K562 (cell line): ENCODE measurements around the gene RBSN. TPM values are rescaled to one million over a fixed set of nuclear protein-coding genes. Genes with fewer than 3 reads are reported as not detected.

Experiments
- BRF2 ChIP-seq: IDR thresholded peaks from 3 replicates; pipeline ENCODE4 v1.6.1; 2011; ENCODE audit warnings: borderline replicate concordance, mild to moderate bottlenecking; ENCODE audit not compliant: insufficient read length, insufficient read depth
- CBX1 ChIP-seq: sonication (generic); IDR thresholded peaks from 2 replicates; pipeline ENCODE4 v1.6.1; 2016; ENCODE audit warnings: antibody characterized with exemption, low read depth, mild to moderate bottlenecking
- CHAMP1 ChIP-seq: fragments of 450-650 bp; IDR thresholded peaks from 2 replicates; pipeline ENCODE4 v1.6.1; 2016; ENCODE audit warnings: mild to moderate bottlenecking
- SIX5 ChIP-seq, 2 experiments: IDR thresholded peaks; 2 replicates each; pipeline ENCODE4 v1.6.1; 2011; ENCODE audit warnings: low read length in 2 of 2, borderline replicate concordance in 1 of 2, low read depth in 1 of 2, mild to moderate bottlenecking in 1 of 2, moderate library complexity in 1 of 2; ENCODE audit not compliant: insufficient read depth in 1 of 2
- STAT6 ChIP-seq: sonication (generic); formaldehyde crosslinking; IDR thresholded peaks from 2 replicates; pipeline ENCODE4 v1.8.1; 2023; ENCODE audit warnings: mild to moderate bottlenecking, missing genetic modification reagents
- ZBTB40 ChIP-seq, 2 experiments: fragments of 450-650 bp in 1 of 2; sonication (generic) in 1 of 2; formaldehyde crosslinking in 1 of 2; IDR thresholded peaks; 2 replicates each; pipeline versions ENCODE4 v1.7.1 to v1.9.0; 2016 to 2022; ENCODE audit warnings: inconsistent platforms in 1 of 2, mild to moderate bottlenecking in 1 of 2, missing genetic modification reagents in 1 of 2
- ZNF239 ChIP-seq: fragments of 250-450 bp; sonication (Bioruptor Pico); IDR thresholded peaks from 2 replicates; pipeline ENCODE4 v1.4.0; 2020; ENCODE audit warnings: mild to moderate bottlenecking
- ZNF274 ChIP-seq: IDR thresholded peaks from 2 replicates; pipeline ENCODE4 v1.6.1; 2011; ENCODE audit warnings: low read depth, mild to moderate bottlenecking, low read length, moderate library complexity, borderline replicate concordance
- ZNF324 ChIP-seq: fragments of 250-450 bp; sonication (Bioruptor Pico); IDR thresholded peaks from 2 replicates; pipeline ENCODE4 v1.4.0; 2020; ENCODE audit warnings: mild to moderate bottlenecking
- polyA plus RNA-seq, 8 experiments: library from polyadenylated mRNA; depleted of rRNA in 4 of 8; stranded (reverse) in 5 of 8; unstranded in 3 of 8; fragments of >200 nt; fragmentation: Nextera tagmentation in 2 of 8; fragmentation: Illumina TruSeq in 1 of 8; extraction: Ambion mirVana in 2 of 8; extraction: Trizol in 1 of 8; gene quantifications; 2 replicates each; pipeline versions ENCODE4 v1.2.1 to v1.2.3, GENCODE V29; 2011 to 2014; ENCODE audit warnings: inconsistent platforms in 1 of 8, missing spikeins in 1 of 8
- total RNA-seq, 7 experiments: library from RNA; depleted of rRNA in 6 of 7; stranded (reverse); fragments of >200 nt in 6 of 7; fragmentation: Illumina TruSeq in 2 of 7; extraction: Trizol in 2 of 7; gene quantifications; 2 replicates each; pipeline versions ENCODE4 v1.2.1 to v1.2.3, GENCODE V29; 2011 to 2021; ENCODE audit warnings: low replicate concordance in 1 of 7

Gene RBSN
- total and polyA plus RNA-seq, 9 of the 15 experiments (the other 6 are each of a cell fraction or from before 2014, with no cell fraction given) = 2.9 to 19.6 (median 15.0) TPM

GRCh38 chr3:15098503-15099363, at the start of gene RBSN (continued):
- TF ChIP-seq ZBTB40 (IDR thresholded peaks at IDR 0.05) (peak; percentile 90), ZBTB40 (CRISPR knock-in tag; IDR thresholded peaks at IDR 0.05) (no peak), ZNF324 (0 out of 2 replicates have a peak, but pooled peaks have one; percentile 7), CBX1 (peak; percentile 93; the same call in 1 of the 2 replicates), SIX5 (IDR thresholded peaks at IDR 0.05; ENCODE audit: borderline replicate concordance in 1 of 2, insufficient read depth in 1 of 2, low read depth in 1 of 2, low read length in 2 of 2) (peak; percentile 52 to 62; a peak in 3 of 4 replicates), ZNF274 (no peak), BRF2 (no peak), CHAMP1 (peak; percentile 32; the same call in 1 of the 2 replicates), ZNF239 (CRISPR knock-in tag) (peak; percentile 13; the same call in 1 of the 2 replicates), STAT6 (CRISPR knock-in tag) (0 out of 2 replicates have a peak, but pooled peaks have one; percentile 16)
